GM19395 (cell line): Measurements from ENCODE around the gene ILKAP.

Experiments
- ATAC-seq: cut with Tn5 transposase; IDR thresholded peaks from one replicate; pipeline ENCODE4 v1.9.1; 2021; ENCODE audit warnings: mild to moderate bottlenecking, moderate library complexity; ENCODE audit not compliant: unreplicated experiment

Gene ILKAP

GRCh38 chr2:238152771-238153688 lies 50.5 kb downstream of the ILKAP start:
- ATAC-seq: no peak

- ATAC-seq: no peak
Measured at GRCh38 chr2:238151628-238152235, 51.8 kb downstream of the ILKAP start.

GRCh38 chr2:238151205-238151604 lies 52.3 kb downstream of the ILKAP start:
- no peak for ATAC-seq

- no peak for ATAC-seq
Measured at GRCh38 chr2:238150686-238151085, 52.8 kb downstream of the ILKAP start.

GRCh38 chr2:238149841-238150572 lies 53.5 kb downstream of the ILKAP start:
- no peak for ATAC-seq

GRCh38 chr2:238148981-238149380 lies 54.5 kb downstream of the ILKAP start:
- no peak for ATAC-seq

GRCh38 chr2:238146884-238147544 lies 56.5 kb downstream of the ILKAP start:
- ATAC-seq: no peak

- no peak for ATAC-seq
Measured at GRCh38 chr2:238145851-238146250, 57.6 kb downstream of the ILKAP start.

GRCh38 chr2:238145046-238145445 lies 58.4 kb downstream of the ILKAP start:
- ATAC-seq: no peak

- no peak for ATAC-seq
Measured at GRCh38 chr2:238144262-238144661, 59.2 kb downstream of the ILKAP start.

- ATAC-seq: no peak
Measured at GRCh38 chr2:238143239-238143951, 60.1 kb downstream of the ILKAP start.

- no peak for ATAC-seq
Measured at GRCh38 chr2:238142382-238143205, 60.9 kb downstream of the ILKAP start.

- no peak for ATAC-seq
Measured at GRCh38 chr2:238141541-238142318, 61.8 kb downstream of the ILKAP start.

- no peak for ATAC-seq
Measured at GRCh38 chr2:238140721-238141540, 62.6 kb downstream of the ILKAP start.

GRCh38 chr2:238140040-238140439 lies 63.5 kb downstream of the ILKAP start:
- ATAC-seq: no peak

- no peak for ATAC-seq
Measured at GRCh38 chr2:238139196-238140039, 64.1 kb downstream of the ILKAP start.
